ENCODE data around the gene CABP7. TPM values are rescaled to one million over a fixed set of nuclear protein-coding genes. Genes with fewer than 3 reads are reported as not detected.

CABP7 gene
- total RNA-seq = not detected

GRCh38 chr22:29719899-29720645 is at the start of gene CABP7:
TSS of gene CABP7 (plus strand) at chr22:29720003. CDS start at chr22:29720425, 422 bp downstream.
- Histone ChIP-seq H3K4me1 (peaks cover 0 to 5% of the 10 kb centered on the region in 2 donors), H3K27me3 (peaks cover 14% of the 10 kb centered on the region), H3K27ac (no peak within 1 kb of the TSS), H3K4me3 (peak within 1 kb of the TSS; percentile 42 to 43), H3K36me3 (no peaks in the 10 kb centered on the region), H3K9me3 (no peaks in the 10 kb centered on the region)
- intact Hi-C loops (cut with DNase I) = no loop called here
- no peak for TF ChIP-seq CTCF (IDR thresholded peaks at IDR 0.05)
- DNase-seq (ENCODE audit: low spot score in 2 of 2) = no peak

GRCh38 chr22:29670626-29671025 is 49.2 kb upstream of the CABP7 start:
- intact Hi-C loops (cut with DNase I) = no loop called here
- Histone ChIP-seq H3K36me3 (peaks cover 48 to 73% of the 10 kb centered on the region in 2 donors), H3K4me1 (no peaks in the 10 kb centered on the region), H3K27ac (no peak overlapping the region), H3K4me3 (no peak overlapping the region), H3K27me3 (no peaks in the 10 kb centered on the region), H3K9me3 (no peaks in the 10 kb centered on the region)
- TF ChIP-seq CTCF (IDR thresholded peaks at IDR 0.05) = no peak
- no peak for DNase-seq (ENCODE audit: low spot score in 2 of 2)

GRCh38 chr22:29673361-29674066 is 46.3 kb upstream of the CABP7 start:
- no peak for TF ChIP-seq CTCF (IDR thresholded peaks at IDR 0.05)
- H3K9me3 ChIP-seq = no peaks in the 10 kb centered on the region
- H3K27ac ChIP-seq = no peak overlapping the region
- peaks cover 65 to 83% of the 10 kb centered on the region in 2 donors for H3K36me3 ChIP-seq
- H3K4me3 ChIP-seq = no peak overlapping the region
- DNase-seq (ENCODE audit: low spot score in 2 of 2) = no peak
- no peaks in the 10 kb centered on the region for H3K4me1 ChIP-seq
- H3K27me3 ChIP-seq = no peaks in the 10 kb centered on the region
- intact Hi-C loops (cut with DNase I) = no loop called here

GRCh38 chr22:29674121-29674520 is 45.7 kb upstream of the CABP7 start:
- DNase-seq (ENCODE audit: low spot score in 2 of 2) = no peak
- Histone ChIP-seq H3K4me1 (no peaks in the 10 kb centered on the region), H3K9me3 (no peaks in the 10 kb centered on the region), H3K36me3 (peaks cover 64 to 85% of the 10 kb centered on the region in 2 donors), H3K27ac (no peak overlapping the region), H3K4me3 (no peak overlapping the region), H3K27me3 (no peaks in the 10 kb centered on the region)
- intact Hi-C loops (cut with DNase I) = no loop called here
- no peak for TF ChIP-seq CTCF (IDR thresholded peaks at IDR 0.05)

- H3K9me3 ChIP-seq = no peaks in the 10 kb centered on the region
- peaks cover 57 to 95% of the 10 kb centered on the region in 2 donors for H3K36me3 ChIP-seq
- no peaks in the 10 kb centered on the region for H3K4me1 ChIP-seq
- DNase-seq (ENCODE audit: low spot score in 2 of 2) = no peak
- H3K27me3 ChIP-seq = no peaks in the 10 kb centered on the region
- no peak for TF ChIP-seq CTCF (IDR thresholded peaks at IDR 0.05)
- intact Hi-C loops (cut with DNase I) = no loop called here
- no peak overlapping the region for H3K4me3 ChIP-seq
- H3K27ac ChIP-seq = no peak overlapping the region
Observed at GRCh38 chr22:29679316-29679715, 40.5 kb upstream of the CABP7 start.
